ENCODE results near the gene VEGFA. TPM values are rescaled to one million over a fixed set of nuclear protein-coding genes. Genes with fewer than 3 reads are reported as not detected.

The VEGFA gene
- total RNA-seq, 1 donor from 2014 or later, result 137 TPM

DNA sequence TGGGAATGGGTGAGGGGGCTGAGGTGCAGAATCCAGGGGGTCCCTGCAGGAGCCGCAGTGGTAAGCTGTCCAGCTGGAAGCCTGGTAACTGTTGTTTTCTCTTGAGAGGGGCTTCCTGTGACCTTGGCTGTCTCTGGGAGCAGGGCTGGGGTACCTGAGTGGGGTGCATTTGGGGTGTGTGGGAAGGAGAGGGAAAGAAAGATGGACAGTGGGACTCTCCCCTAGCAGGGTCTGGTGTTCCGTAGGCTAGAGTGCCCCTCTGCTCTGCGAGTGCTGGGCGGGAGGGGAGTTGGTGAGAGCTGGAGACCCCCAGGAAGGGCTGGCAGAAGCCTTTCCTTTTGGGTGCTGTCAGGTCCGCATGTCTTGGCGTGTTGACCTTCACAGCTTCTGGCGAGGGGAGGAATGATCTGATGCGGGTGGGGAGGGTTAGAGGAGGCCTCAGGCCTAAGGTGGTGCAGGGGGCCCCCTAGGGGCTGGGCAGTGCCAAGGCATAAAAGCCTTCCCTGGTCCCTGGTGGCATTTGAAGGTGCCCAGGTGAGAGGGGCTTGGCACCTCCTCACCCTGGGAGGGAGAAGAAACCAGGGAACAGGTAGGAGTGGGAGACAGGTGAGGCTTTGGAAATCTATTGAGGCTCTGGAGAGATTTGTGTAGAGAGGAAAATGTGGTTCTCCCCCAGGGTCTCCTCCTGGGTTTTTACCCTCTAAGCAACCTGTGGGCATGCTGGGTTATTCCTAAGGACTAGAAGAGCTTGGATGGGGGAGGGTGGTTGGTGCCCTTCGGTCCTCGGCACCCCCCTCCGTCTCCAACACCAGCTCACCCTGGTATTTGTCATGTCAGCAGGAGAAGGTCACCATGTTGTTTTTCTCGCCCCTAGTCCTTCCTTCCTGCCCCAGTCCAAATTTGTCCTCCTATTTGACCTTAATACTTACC is 3.3 kb downstream of the VEGFA start:
- no peaks in the 10 kb centered on the region for H3K27me3 Mint-ChIP-seq (ENCODE audit: low read depth)
- H3K27ac Mint-ChIP-seq (ENCODE audit: unreplicated experiment), result peak overlapping the region; percentile 71
- TF ChIP-seq, protein P1, sequence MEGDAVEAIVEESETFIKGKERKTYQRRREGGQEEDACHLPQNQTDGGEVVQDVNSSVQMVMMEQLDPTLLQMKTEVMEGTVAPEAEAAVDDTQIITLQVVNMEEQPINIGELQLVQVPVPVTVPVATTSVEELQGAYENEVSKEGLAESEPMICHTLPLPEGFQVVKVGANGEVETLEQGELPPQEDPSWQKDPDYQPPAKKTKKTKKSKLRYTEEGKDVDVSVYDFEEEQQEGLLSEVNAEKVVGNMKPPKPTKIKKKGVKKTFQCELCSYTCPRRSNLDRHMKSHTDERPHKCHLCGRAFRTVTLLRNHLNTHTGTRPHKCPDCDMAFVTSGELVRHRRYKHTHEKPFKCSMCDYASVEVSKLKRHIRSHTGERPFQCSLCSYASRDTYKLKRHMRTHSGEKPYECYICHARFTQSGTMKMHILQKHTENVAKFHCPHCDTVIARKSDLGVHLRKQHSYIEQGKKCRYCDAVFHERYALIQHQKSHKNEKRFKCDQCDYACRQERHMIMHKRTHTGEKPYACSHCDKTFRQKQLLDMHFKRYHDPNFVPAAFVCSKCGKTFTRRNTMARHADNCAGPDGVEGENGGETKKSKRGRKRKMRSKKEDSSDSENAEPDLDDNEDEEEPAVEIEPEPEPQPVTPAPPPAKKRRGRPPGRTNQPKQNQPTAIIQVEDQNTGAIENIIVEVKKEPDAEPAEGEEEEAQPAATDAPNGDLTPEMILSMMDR (IDR thresholded peaks at IDR 0.05), result peak; percentile 80
- peaks cover 53% of the 10 kb centered on the region for H3K4me1 Mint-ChIP-seq (ENCODE audit: low read depth)
- H3K9me3 Mint-ChIP-seq (ENCODE audit: low read depth), result no peaks in the 10 kb centered on the region
- peak overlapping the region; percentile 98 for H3K4me3 Mint-ChIP-seq (ENCODE audit: unreplicated experiment)
- peaks cover 10% of the 10 kb centered on the region for H3K36me3 Mint-ChIP-seq (ENCODE audit: low read depth)
- DNase-seq (ENCODE audit: low spot score), result no peak

DNA sequence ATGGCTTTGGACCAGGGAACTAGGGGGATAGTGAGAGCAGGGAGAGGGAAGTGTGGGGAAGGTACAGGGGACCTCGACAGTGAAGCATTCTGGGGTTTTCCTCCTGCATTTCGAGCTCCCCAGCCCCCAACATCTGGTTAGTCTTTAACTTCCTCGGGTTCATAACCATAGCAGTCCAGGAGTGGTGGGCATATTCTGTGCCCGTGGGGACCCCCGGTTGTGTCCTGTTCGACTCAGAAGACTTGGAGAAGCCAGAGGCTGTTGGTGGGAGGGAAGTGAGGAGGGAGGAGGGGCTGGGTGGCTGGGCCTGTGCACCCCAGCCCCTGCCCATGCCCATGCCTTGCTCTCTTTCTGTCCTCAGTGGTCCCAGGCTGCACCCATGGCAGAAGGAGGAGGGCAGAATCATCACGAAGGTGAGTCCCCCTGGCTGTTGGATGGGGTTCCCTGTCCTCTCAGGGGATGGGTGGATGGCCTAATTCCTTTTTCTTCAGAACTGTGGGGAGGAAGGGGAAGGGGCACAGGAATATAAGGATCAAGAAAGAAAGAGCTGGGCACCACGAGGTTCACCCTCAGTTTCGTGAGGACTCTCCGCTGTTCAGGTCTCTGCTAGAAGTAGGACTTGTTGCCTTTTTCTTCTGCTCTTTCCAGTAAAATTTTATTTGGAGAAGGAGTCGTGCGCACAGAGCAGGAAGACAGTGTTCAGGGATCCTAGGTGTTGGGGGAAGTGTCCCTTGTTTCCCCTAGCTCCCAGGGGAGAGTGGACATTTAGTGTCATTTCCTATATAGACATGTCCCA is 4.2 kb downstream of the VEGFA start:
- DNase-seq (ENCODE audit: low spot score), result no peak
- H3K27me3 Mint-ChIP-seq (ENCODE audit: low read depth), result no peaks in the 10 kb centered on the region
- H3K36me3 Mint-ChIP-seq (ENCODE audit: low read depth), result peaks cover 15% of the 10 kb centered on the region
- no peaks in the 10 kb centered on the region for H3K9me3 Mint-ChIP-seq (ENCODE audit: low read depth)
- TF ChIP-seq, protein P1 (IDR thresholded peaks at IDR 0.05), result no peak
- peak overlapping the region; percentile 70 for H3K27ac Mint-ChIP-seq (ENCODE audit: unreplicated experiment)
- H3K4me1 Mint-ChIP-seq (ENCODE audit: low read depth), result peaks cover 54% of the 10 kb centered on the region
- H3K4me3 Mint-ChIP-seq (ENCODE audit: unreplicated experiment), result peak overlapping the region; percentile 98

DNA sequence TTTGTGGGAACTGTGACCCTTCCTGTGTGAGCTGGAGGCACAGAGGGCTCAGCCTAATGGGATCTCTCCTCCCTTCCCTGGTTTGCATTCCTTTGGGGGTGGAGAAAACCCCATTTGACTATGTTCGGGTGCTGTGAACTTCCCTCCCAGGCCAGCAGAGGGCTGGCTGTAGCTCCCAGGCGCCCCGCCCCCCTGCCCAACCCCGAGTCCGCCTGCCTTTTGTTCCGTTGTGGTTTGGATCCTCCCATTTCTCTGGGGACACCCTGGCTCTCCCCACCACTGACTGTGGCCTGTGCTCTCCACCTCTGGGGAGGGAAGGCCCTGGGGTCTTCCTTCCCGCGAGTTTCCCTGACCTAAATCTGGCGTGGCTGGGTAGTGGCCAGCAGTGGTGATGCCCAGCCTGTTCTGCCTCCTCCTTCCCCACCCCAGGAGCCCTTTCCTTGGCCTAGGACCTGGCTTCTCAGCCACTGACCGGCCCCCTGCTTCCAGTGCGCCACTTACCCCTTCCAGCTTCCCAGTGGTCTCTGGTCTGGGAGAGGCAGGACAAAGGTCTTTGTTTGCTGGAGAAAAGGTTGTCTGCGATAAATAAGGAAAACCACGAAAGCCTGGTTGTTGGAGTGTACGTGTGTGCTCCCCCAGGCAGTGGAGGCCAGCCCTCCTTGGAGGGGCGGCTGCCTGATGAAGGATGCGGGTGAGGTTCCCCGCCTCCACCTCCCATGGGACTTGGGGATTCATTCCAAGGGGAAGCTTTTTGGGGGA is 4.9 kb downstream of the VEGFA start:
- H3K9me3 Mint-ChIP-seq (ENCODE audit: low read depth), result no peaks in the 10 kb centered on the region
- peak; percentile 49 for DNase-seq (ENCODE audit: low spot score)
- H3K4me3 Mint-ChIP-seq (ENCODE audit: unreplicated experiment), result peak overlapping the region; percentile 98
- TF ChIP-seq, protein P1 (IDR thresholded peaks at IDR 0.05), result peak; percentile 92
- H3K27ac Mint-ChIP-seq (ENCODE audit: unreplicated experiment), result peak overlapping the region; percentile 74
- H3K4me1 Mint-ChIP-seq (ENCODE audit: low read depth), result peaks cover 56% of the 10 kb centered on the region
- H3K36me3 Mint-ChIP-seq (ENCODE audit: low read depth), result peaks cover 23% of the 10 kb centered on the region
- no peaks in the 10 kb centered on the region for H3K27me3 Mint-ChIP-seq (ENCODE audit: low read depth)

DNA sequence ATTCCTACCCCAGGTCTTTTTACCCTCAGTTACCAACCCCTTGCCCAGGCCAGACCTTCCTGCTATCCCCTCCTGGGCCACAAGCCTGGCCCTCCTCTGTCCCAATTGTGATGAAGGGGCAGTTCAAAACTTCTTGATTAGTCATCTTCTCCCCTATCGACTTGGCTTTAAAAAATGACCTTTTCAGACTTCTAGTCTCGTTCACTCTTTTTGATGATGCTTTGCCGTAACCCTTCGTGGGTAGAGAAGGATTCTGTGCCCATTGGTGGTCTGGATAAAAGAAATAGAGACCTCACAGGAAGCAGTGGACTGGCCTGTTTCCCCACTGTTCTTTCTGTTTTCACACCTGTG is 5.5 kb downstream of the VEGFA start:
- peaks cover 60% of the 10 kb centered on the region for H3K4me1 Mint-ChIP-seq (ENCODE audit: low read depth)
- DNase-seq (ENCODE audit: low spot score), result no peak
- peak overlapping the region; percentile 19 for H3K4me3 Mint-ChIP-seq (ENCODE audit: unreplicated experiment)
- no peak overlapping the region for H3K27ac Mint-ChIP-seq (ENCODE audit: unreplicated experiment)
- no peaks in the 10 kb centered on the region for H3K27me3 Mint-ChIP-seq (ENCODE audit: low read depth)
- TF ChIP-seq, protein P1 (IDR thresholded peaks at IDR 0.05), result no peak
- peaks cover 25% of the 10 kb centered on the region for H3K36me3 Mint-ChIP-seq (ENCODE audit: low read depth)
- no peaks in the 10 kb centered on the region for H3K9me3 Mint-ChIP-seq (ENCODE audit: low read depth)

All from chondrocyte (in vitro differentiated cells).